Ishikawa (cell line): ENCODE data around the gene WHRN.

Experiments used
- CEBPB ChIP-seq: IDR thresholded peaks from 2 replicates; pipeline ENCODE4 v1.6.1; 2012
- CREB1 ChIP-seq: IDR thresholded peaks from 2 replicates; pipeline ENCODE4 v1.6.1; 2012; ENCODE audit warnings: low read depth
- EGR1 ChIP-seq: IDR thresholded peaks from 2 replicates; pipeline ENCODE4 v1.6.1; 2012
- EP300 ChIP-seq: IDR thresholded peaks from 2 replicates; pipeline ENCODE4 v1.6.1; 2012; ENCODE audit warnings: borderline replicate concordance
- FOXM1 ChIP-seq: IDR thresholded peaks from 2 replicates; pipeline ENCODE4 v1.6.1; 2012; ENCODE audit warnings: low read depth, borderline replicate concordance
- MAX ChIP-seq: IDR thresholded peaks from 2 replicates; pipeline ENCODE4 v1.6.1; 2012
- NFIC ChIP-seq: IDR thresholded peaks from 2 replicates; pipeline ENCODE4 v1.6.1; 2012
- RAD21 ChIP-seq: IDR thresholded peaks from 2 replicates; pipeline ENCODE4 v1.6.1; 2012; ENCODE audit warnings: low read depth
- REST ChIP-seq: IDR thresholded peaks from 2 replicates; pipeline ENCODE4 v1.6.1; 2012; ENCODE audit warnings: low read depth, mild to moderate bottlenecking
- TAF1 ChIP-seq: IDR thresholded peaks from 2 replicates; pipeline ENCODE4 v1.6.1; 2012; ENCODE audit warnings: low read depth, mild to moderate bottlenecking
- TCF12 ChIP-seq: IDR thresholded peaks from 2 replicates; pipeline ENCODE4 v1.6.1; 2012; ENCODE audit warnings: low read depth
- TEAD4 ChIP-seq: IDR thresholded peaks from 2 replicates; pipeline ENCODE4 v1.6.1; 2012
- USF1 ChIP-seq: IDR thresholded peaks from 2 replicates; pipeline ENCODE4 v1.6.1; 2012
- YY1 ChIP-seq: IDR thresholded peaks from 2 replicates; pipeline ENCODE4 v1.6.1; 2012; ENCODE audit warnings: low read depth
- ZBTB7A ChIP-seq: IDR thresholded peaks from 2 replicates; pipeline ENCODE4 v1.6.1; 2012; ENCODE audit warnings: low read depth

WHRN gene

GRCh38 chr9:114499528-114499927 is 5.7 kb downstream of the WHRN start:
- TF ChIP-seq REST (no peak), TAF1 (no peak), YY1 (no peak), EP300 (no peak), TEAD4 (no peak), TCF12 (no peak)

- TF ChIP-seq REST (no peak), YY1 (no peak), TCF12 (no peak), ZBTB7A (no peak), RAD21 (no peak), CREB1 (no peak), MAX (no peak), EGR1 (no peak)
These were observed 7.4 kb downstream of the WHRN start for GRCh38 chr9:114497727-114498382.

- TF ChIP-seq TEAD4 (no peak), REST (no peak), NFIC (no peak), TCF12 (no peak), EP300 (no peak), TAF1 (no peak), MAX (no peak), FOXM1 (no peak), CREB1 (no peak), ZBTB7A (no peak), YY1 (no peak), CEBPB (no peak), USF1 (no peak), EGR1 (no peak), RAD21 (no peak)
These were observed 8.0 kb downstream of the WHRN start for GRCh38 chr9:114497236-114497635.

- TF ChIP-seq EP300 (no peak), CEBPB (no peak), EGR1 (no peak), TCF12 (no peak), CREB1 (no peak), TAF1 (no peak), ZBTB7A (no peak), RAD21 (no peak), FOXM1 (no peak), USF1 (no peak), MAX (no peak), TEAD4 (no peak), REST (no peak), NFIC (no peak), YY1 (no peak)
These were observed 9.3 kb downstream of the WHRN start for GRCh38 chr9:114496011-114496410.
